ENCODE measurements around the gene ARSA.
A peak's percentile ranks its signal among the peaks of the same experiment; 100 is the strongest.

ARSA gene

GRCh38 chr22:50628543-50629134 is 687 bp upstream of the ARSA start (continued):
- TF ChIP-seq EGR2 (tag by site-specific recombination; IDR thresholded peaks at IDR 0.05; ENCODE audit: low read depth) = no peak
- TF ChIP-seq ZNF514 (tag by site-specific recombination; IDR thresholded peaks at IDR 0.05) = peak; percentile 78; the same call in 1 of the 2 replicates
- TF ChIP-seq ZNF138 (tag by site-specific recombination; IDR thresholded peaks at IDR 0.05; ENCODE audit: borderline replicate concordance) = no peak
- TF ChIP-seq, protein P1, sequence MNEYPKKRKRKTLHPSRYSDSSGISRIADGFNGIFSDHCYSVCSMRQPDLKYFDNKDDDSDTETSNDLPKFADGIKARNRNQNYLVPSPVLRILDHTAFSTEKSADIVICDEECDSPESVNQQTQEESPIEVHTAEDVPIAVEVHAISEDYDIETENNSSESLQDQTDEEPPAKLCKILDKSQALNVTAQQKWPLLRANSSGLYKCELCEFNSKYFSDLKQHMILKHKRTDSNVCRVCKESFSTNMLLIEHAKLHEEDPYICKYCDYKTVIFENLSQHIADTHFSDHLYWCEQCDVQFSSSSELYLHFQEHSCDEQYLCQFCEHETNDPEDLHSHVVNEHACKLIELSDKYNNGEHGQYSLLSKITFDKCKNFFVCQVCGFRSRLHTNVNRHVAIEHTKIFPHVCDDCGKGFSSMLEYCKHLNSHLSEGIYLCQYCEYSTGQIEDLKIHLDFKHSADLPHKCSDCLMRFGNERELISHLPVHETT (tag by site-specific recombination; IDR thresholded peaks at IDR 0.05) = no peak
- no peak for TF ChIP-seq ZNF404 (tag by site-specific recombination; IDR thresholded peaks at IDR 0.05)
- TF ChIP-seq ZNF707 (tag by site-specific recombination; IDR thresholded peaks at IDR 0.05) = 0 out of 2 replicates have a peak, but pooled peaks have one; percentile 37
- TF ChIP-seq, protein P2, sequence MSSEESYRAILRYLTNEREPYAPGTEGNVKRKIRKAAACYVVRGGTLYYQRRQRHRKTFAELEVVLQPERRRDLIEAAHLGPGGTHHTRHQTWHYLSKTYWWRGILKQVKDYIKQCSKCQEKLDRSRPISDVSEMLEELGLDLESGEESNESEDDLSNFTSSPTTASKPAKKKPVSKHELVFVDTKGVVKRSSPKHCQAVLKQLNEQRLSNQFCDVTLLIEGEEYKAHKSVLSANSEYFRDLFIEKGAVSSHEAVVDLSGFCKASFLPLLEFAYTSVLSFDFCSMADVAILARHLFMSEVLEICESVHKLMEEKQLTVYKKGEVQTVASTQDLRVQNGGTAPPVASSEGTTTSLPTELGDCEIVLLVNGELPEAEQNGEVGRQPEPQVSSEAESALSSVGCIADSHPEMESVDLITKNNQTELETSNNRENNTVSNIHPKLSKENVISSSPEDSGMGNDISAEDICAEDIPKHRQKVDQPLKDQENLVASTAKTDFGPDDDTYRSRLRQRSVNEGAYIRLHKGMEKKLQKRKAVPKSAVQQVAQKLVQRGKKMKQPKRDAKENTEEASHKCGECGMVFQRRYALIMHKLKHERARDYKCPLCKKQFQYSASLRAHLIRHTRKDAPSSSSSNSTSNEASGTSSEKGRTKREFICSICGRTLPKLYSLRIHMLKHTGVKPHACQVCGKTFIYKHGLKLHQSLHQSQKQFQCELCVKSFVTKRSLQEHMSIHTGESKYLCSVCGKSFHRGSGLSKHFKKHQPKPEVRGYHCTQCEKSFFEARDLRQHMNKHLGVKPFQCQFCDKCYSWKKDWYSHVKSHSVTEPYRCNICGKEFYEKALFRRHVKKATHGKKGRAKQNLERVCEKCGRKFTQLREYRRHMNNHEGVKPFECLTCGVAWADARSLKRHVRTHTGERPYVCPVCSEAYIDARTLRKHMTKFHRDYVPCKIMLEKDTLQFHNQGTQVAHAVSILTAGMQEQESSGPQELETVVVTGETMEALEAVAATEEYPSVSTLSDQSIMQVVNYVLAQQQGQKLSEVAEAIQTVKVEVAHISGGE (tag by site-specific recombination; conservative IDR thresholded peaks at IDR 0.05; ENCODE audit: low read depth) = no peak
- TF ChIP-seq ZNF157 (tag by site-specific recombination; IDR thresholded peaks at IDR 0.05) = peak; percentile 63; the same call in 1 of the 2 replicates
- TF ChIP-seq ZNF202 (tag by site-specific recombination; IDR thresholded peaks at IDR 0.05; ENCODE audit: borderline replicate concordance) = no peak
- TF ChIP-seq, protein P3, sequence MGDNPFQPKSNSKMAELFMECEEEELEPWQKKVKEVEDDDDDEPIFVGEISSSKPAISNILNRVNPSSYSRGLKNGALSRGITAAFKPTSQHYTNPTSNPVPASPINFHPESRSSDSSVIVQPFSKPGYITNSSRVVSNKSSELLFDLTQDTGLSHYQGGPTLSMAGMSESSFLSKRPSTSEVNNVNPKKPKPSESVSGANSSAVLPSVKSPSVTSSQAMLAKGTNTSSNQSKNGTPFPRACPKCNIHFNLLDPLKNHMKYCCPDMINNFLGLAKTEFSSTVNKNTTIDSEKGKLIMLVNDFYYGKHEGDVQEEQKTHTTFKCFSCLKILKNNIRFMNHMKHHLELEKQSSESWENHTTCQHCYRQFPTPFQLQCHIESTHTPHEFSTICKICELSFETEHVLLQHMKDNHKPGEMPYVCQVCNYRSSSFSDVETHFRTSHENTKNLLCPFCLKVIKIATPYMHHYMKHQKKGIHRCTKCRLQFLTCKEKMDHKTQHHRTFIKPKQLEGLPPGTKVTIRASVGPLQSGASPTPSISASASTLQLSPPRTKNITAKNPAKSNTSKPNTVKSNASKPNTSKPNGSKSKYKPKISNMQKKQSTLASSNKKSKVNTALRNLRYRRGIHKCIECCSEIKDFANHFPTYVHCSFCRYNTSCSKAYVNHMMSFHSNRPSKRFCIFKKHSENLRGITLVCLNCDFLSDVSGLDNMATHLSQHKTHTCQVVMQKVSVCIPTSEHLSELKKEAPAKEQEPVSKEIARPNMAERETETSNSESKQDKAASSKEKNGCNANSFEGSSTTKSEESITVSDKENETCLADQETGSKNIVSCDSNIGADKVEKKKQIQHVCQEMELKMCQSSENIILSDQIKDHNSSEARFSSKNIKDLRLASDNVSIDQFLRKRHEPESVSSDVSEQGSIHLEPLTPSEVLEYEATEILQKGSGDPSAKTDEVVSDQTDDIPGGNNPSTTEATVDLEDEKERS (tag by site-specific recombination; IDR thresholded peaks at IDR 0.05) = no peak
- TF ChIP-seq ZNF148 (tag by site-specific recombination; IDR thresholded peaks at IDR 0.05; ENCODE audit: borderline replicate concordance) = peak; percentile 87; the same call in 1 of the 2 replicates
- TF ChIP-seq KLF9 (tag by site-specific recombination; IDR thresholded peaks at IDR 0.05; ENCODE audit: low read depth) = peak; percentile 86
- TF ChIP-seq ZNF341 (tag by site-specific recombination; IDR thresholded peaks at IDR 0.05; ENCODE audit: low read depth) = 0 out of 2 replicates have a peak, but pooled peaks have one; percentile 2
- peak; percentile 47; the same call in 1 of the 2 replicates for TF ChIP-seq ZNF701 (tag by site-specific recombination; IDR thresholded peaks at IDR 0.05)
- peak; percentile 99 for TF ChIP-seq KLF1 (tag by site-specific recombination; IDR thresholded peaks at IDR 0.05)
- TF ChIP-seq ZSCAN18 (tag by site-specific recombination; IDR thresholded peaks at IDR 0.05) = 0 out of 2 replicates have a peak, but pooled peaks have one; percentile 63
- TF ChIP-seq ZNF114 (tag by site-specific recombination; IDR thresholded peaks at IDR 0.05) = no peak; the same call in 1 of the 2 replicates
- no peak for TF ChIP-seq ZNF221 (tag by site-specific recombination; IDR thresholded peaks at IDR 0.05; ENCODE audit: borderline replicate concordance)
- peak; percentile 87; the same call in 1 of the 2 replicates for TF ChIP-seq ZNF785 (tag by site-specific recombination; IDR thresholded peaks at IDR 0.05)
- TF ChIP-seq ZNF112 (tag by site-specific recombination; IDR thresholded peaks at IDR 0.05) = 0 out of 2 replicates have a peak, but pooled peaks have one; percentile 17
- TF ChIP-seq ZNF394 (tag by site-specific recombination; IDR thresholded peaks at IDR 0.05; ENCODE audit: borderline replicate concordance) = no peak
- TF ChIP-seq ZNF2 (tag by site-specific recombination; IDR thresholded peaks at IDR 0.05) = peak; percentile 91; the same call in 1 of the 2 replicates
- TF ChIP-seq ZNF623 (tag by site-specific recombination; IDR thresholded peaks at IDR 0.05) = no peak
- TF ChIP-seq ZNF571 (tag by site-specific recombination; IDR thresholded peaks at IDR 0.05) = peak; percentile 90; the same call in 1 of the 2 replicates
- peak; percentile 90 for TF ChIP-seq ZNF777 (tag by site-specific recombination; IDR thresholded peaks at IDR 0.05; ENCODE audit: borderline replicate concordance)
- TF ChIP-seq, protein P4, sequence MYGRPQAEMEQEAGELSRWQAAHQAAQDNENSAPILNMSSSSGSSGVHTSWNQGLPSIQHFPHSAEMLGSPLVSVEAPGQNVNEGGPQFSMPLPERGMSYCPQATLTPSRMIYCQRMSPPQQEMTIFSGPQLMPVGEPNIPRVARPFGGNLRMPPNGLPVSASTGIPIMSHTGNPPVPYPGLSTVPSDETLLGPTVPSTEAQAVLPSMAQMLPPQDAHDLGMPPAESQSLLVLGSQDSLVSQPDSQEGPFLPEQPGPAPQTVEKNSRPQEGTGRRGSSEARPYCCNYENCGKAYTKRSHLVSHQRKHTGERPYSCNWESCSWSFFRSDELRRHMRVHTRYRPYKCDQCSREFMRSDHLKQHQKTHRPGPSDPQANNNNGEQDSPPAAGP (tag by site-specific recombination; IDR thresholded peaks at IDR 0.05) = no peak
